ENCODE results near the gene CDKN1C.

DNA sequence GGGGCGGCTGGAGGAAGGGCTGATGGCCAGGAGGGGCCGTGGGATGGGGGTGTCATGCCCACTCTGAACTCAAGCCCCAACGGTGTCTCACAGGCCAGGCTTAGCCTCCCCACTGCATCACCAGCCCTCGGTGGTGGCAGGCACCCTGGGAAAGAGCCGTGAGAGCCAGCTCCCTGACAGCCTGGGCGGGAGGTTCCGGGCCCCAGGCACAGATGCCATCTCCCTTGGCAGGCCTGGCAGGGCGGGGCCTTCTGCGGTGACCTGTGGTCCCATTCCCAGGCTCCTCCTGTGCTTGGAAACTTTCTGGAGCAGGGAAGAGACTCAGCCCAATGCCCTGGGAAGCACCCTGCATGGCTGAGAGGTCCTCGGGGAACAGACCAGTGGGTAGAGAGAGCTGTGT lies 38.8 kb upstream of the CDKN1C start:
- TF ChIP-seq, protein P1, sequence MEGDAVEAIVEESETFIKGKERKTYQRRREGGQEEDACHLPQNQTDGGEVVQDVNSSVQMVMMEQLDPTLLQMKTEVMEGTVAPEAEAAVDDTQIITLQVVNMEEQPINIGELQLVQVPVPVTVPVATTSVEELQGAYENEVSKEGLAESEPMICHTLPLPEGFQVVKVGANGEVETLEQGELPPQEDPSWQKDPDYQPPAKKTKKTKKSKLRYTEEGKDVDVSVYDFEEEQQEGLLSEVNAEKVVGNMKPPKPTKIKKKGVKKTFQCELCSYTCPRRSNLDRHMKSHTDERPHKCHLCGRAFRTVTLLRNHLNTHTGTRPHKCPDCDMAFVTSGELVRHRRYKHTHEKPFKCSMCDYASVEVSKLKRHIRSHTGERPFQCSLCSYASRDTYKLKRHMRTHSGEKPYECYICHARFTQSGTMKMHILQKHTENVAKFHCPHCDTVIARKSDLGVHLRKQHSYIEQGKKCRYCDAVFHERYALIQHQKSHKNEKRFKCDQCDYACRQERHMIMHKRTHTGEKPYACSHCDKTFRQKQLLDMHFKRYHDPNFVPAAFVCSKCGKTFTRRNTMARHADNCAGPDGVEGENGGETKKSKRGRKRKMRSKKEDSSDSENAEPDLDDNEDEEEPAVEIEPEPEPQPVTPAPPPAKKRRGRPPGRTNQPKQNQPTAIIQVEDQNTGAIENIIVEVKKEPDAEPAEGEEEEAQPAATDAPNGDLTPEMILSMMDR (IDR thresholded peaks at IDR 0.05; ENCODE audit: insufficient read depth, low read length, poor library complexity, severe bottlenecking): no peak
- no peak for TF ChIP-seq EZH2phosphoT487 (conservative IDR thresholded peaks at IDR 0.05; ENCODE audit: low read length)
